ENCODE measurements around the gene ATP8A2. TPM values are rescaled to one million over a fixed set of nuclear protein-coding genes. Genes with fewer than 3 reads are reported as not detected.

The ATP8A2 gene
- total and polyA plus RNA-seq, 2 of the 4 experiments (the other 2 are of a cell fraction) = 0.02 to 0.18 TPM

DNA sequence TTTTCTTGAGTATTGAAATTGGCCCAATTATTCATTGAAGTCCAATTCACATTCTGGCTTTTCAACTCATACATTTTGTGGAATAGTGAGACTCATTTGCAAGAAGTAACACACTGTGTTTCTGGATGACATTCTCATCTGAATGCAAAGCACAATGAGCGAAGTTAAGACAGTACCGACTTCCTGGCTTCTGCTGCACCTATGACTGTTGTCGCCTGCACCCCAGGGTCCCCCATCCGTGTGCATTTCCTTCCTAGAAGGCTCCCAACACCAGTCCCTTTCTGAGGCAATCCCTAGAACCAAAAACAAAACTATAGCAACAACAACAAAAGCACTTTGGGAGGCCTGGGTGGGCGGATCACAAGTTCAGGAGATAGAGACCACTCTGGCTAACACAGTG lies 496.7 kb downstream of the ATP8A2 start:
- Histone ChIP-seq H4K91ac (ENCODE audit: insufficient read depth, low read depth, low read length) (no peak overlapping the region), H2BK5ac (ENCODE audit: low read depth, low read length, poor library complexity, severe bottlenecking) (no peak overlapping the region), H3K79me1 (ENCODE audit: low read depth in 1 of 2, low read length in 2 of 2) (no peaks in the 10 kb centered on the region), H4K8ac (ENCODE audit: low read depth in 2 of 2, low read length in 2 of 2) (no peak overlapping the region), H3K23ac (ENCODE audit: low read depth, low read length) (no peak overlapping the region), H3K18ac (ENCODE audit: low read depth, low read length) (no peak overlapping the region), H3K9me3 (ENCODE audit: control insufficient read depth, insufficient read depth, low read length) (no peaks in the 10 kb centered on the region), H3K4me2 (ENCODE audit: low read depth, low read length) (no peak overlapping the region), H3K27ac (ENCODE audit: insufficient read depth, low read length) (no peak overlapping the region), H3K14ac (replicated peaks; ENCODE audit: low read depth, low read length) (no peak overlapping the region), H3K27me3 (ENCODE audit: control insufficient read depth, insufficient read depth, low read length) (no peaks in the 10 kb centered on the region; the same call in 1 of the 2 replicates), H2BK15ac (ENCODE audit: low read depth, low read length) (no peak overlapping the region), H2AFZ (replicated peaks; ENCODE audit: low read length, poor library complexity) (no peak overlapping the region), H3K4me1 (ENCODE audit: control insufficient read depth, insufficient read depth, low read length) (no peaks in the 10 kb centered on the region), H2BK20ac (ENCODE audit: low read depth, low read length) (no peak overlapping the region), H3K4me3 (ENCODE audit: insufficient read depth, low read depth, low read length) (no peak overlapping the region), H4K20me1 (ENCODE audit: insufficient read depth, low read length) (no peaks in the 10 kb centered on the region), H2AK9ac (replicated peaks; ENCODE audit: low read depth, low read length, poor library complexity) (no peak overlapping the region), H3K9ac (ENCODE audit: low read depth, low read length) (no peak overlapping the region), H3K56ac (ENCODE audit: extremely low read depth, insufficient read depth, low read length) (no peak overlapping the region), H4K5ac (ENCODE audit: low read depth, low read length) (no peak overlapping the region), H3K4ac (ENCODE audit: low read depth, low read length) (no peak overlapping the region), H3K36me3 (ENCODE audit: control insufficient read depth, insufficient read depth, low read length) (no peaks in the 10 kb centered on the region), H3K9me1 (ENCODE audit: insufficient read depth, low read length) (no peaks in the 10 kb centered on the region), H2AK5ac (ENCODE audit: low read depth, low read length) (no peak overlapping the region), H2BK120ac (ENCODE audit: low read depth, low read length) (no peak overlapping the region)
- dilution Hi-C loops (cut with HindIII; ENCODE audit: low sequenced_read_pairs, unreplicated experiment) (no loop called here), in situ Hi-C loops (cut with MboI; ENCODE audit: low sequenced_read_pairs) (no loop called here), intact Hi-C loops (cut with micrococcal nuclease) (no loop called here)
- TF ChIP-seq, protein P1, sequence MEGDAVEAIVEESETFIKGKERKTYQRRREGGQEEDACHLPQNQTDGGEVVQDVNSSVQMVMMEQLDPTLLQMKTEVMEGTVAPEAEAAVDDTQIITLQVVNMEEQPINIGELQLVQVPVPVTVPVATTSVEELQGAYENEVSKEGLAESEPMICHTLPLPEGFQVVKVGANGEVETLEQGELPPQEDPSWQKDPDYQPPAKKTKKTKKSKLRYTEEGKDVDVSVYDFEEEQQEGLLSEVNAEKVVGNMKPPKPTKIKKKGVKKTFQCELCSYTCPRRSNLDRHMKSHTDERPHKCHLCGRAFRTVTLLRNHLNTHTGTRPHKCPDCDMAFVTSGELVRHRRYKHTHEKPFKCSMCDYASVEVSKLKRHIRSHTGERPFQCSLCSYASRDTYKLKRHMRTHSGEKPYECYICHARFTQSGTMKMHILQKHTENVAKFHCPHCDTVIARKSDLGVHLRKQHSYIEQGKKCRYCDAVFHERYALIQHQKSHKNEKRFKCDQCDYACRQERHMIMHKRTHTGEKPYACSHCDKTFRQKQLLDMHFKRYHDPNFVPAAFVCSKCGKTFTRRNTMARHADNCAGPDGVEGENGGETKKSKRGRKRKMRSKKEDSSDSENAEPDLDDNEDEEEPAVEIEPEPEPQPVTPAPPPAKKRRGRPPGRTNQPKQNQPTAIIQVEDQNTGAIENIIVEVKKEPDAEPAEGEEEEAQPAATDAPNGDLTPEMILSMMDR (conservative IDR thresholded peaks at IDR 0.05; ENCODE audit: low read depth, low read length) = no peak
- TF ChIP-seq MAFK (IDR thresholded peaks at IDR 0.05; ENCODE audit: low read depth, low read length) (no peak), CEBPB (IDR thresholded peaks at IDR 0.05; ENCODE audit: low read depth, low read length) (no peak), RAD21 (IDR thresholded peaks at IDR 0.05; ENCODE audit: low read length) (no peak), RCOR1 (IDR thresholded peaks at IDR 0.05; ENCODE audit: insufficient replicate concordance, low read length) (no peak), NFE2L2 (IDR thresholded peaks at IDR 0.05; ENCODE audit: low read depth, low read length) (no peak), MAZ (IDR thresholded peaks at IDR 0.05; ENCODE audit: borderline replicate concordance, low read depth, low read length) (no peak), BHLHE40 (IDR thresholded peaks at IDR 0.05; ENCODE audit: low read depth, low read length) (no peak), POLR2A (IDR thresholded peaks at IDR 0.05; ENCODE audit: low read depth, low read length) (no peak), SMC3 (IDR thresholded peaks at IDR 0.05; ENCODE audit: low read depth, low read length) (no peak), CHD1 (IDR thresholded peaks at IDR 0.05; ENCODE audit: low read depth, low read length) (no peak), FOS (IDR thresholded peaks at IDR 0.05; ENCODE audit: low read depth, low read length) (no peak), RFX5 (IDR thresholded peaks at IDR 0.05; ENCODE audit: low read depth, low read length) (no peak), MXI1 (IDR thresholded peaks at IDR 0.05; ENCODE audit: borderline replicate concordance, low read depth, low read length) (no peak)
- TF ChIP-seq, protein P2, sequence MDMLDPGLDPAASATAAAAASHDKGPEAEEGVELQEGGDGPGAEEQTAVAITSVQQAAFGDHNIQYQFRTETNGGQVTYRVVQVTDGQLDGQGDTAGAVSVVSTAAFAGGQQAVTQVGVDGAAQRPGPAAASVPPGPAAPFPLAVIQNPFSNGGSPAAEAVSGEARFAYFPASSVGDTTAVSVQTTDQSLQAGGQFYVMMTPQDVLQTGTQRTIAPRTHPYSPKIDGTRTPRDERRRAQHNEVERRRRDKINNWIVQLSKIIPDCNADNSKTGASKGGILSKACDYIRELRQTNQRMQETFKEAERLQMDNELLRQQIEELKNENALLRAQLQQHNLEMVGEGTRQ (IDR thresholded peaks at IDR 0.05; ENCODE audit: low read depth, low read length) = no peak
- TF ChIP-seq, protein P3, sequence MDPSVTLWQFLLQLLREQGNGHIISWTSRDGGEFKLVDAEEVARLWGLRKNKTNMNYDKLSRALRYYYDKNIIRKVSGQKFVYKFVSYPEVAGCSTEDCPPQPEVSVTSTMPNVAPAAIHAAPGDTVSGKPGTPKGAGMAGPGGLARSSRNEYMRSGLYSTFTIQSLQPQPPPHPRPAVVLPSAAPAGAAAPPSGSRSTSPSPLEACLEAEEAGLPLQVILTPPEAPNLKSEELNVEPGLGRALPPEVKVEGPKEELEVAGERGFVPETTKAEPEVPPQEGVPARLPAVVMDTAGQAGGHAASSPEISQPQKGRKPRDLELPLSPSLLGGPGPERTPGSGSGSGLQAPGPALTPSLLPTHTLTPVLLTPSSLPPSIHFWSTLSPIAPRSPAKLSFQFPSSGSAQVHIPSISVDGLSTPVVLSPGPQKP (IDR thresholded peaks at IDR 0.05; ENCODE audit: borderline replicate concordance, low read depth, low read length) = no peak
- DNase-seq (no peak), ATAC-seq (ENCODE audit: low read depth) (no peak)
- ChIA-PET CTCF (no interaction called here), POLR2A (ENCODE audit: unreplicated experiment) (no interaction called here)
- 95% methylated on average over 3 of the region's 5 CpGs; no CpG with 5 or more reads in 1 of the 2 experiments for WGBS, 2 experiments (ENCODE audit: extremely low coverage in 2 of 2, insufficient read length in 1 of 2)
- BruUV-seq (replicated peaks) = no TSS peak
